B cell (primary cell): ENCODE measurements around the gene GYPC. TPM values are rescaled to one million over a fixed set of nuclear protein-coding genes. Genes with fewer than 3 reads are reported as not detected.
"Not testable (repeated sequence)": the region's sequence is repeated elsewhere in the genome, so short reads cannot be mapped to it uniquely, and the experiment has no call there.

Experiments
- ATAC-seq: fragments of 200-7000 bp; cut with Tn5 transposase; one replicate; pipeline ENCODE4 v1.10.0; 2021; ENCODE audit warnings: low read depth, mild to moderate bottlenecking, moderate number of reproducible peaks, moderate library complexity
- CTCF ChIA-PET: fragments of 350-600 bp; sonication (Branson Sonifier 250); formaldehyde crosslinking; loops from one replicate; lab custom pipeline; 2021; ENCODE audit warnings: antibody characterized with exemption, inconsistent platforms; lab: Charles Lee
- POLR2A ChIA-PET: fragments of 350-600 bp; sonication (Branson Sonifier 250); formaldehyde crosslinking; loops from one replicate; lab custom pipeline; 2021; ENCODE audit warnings: antibody characterized with exemption; lab: Charles Lee
- DNase-seq: peaks from one replicate; pipeline ENCODE4 v3.0.0; 2013
- H2AFZ ChIP-seq: 2 replicates; pipeline ENCODE4 v1.6.1; 2012; ENCODE audit warnings: mild to moderate bottlenecking, low read depth, low read length; ENCODE audit not compliant: insufficient read depth, poor library complexity, severe bottlenecking
- H3K27ac ChIP-seq, 2 donors: 1 replicate in 1 of 2; 2 replicates in 1 of 2; pipeline ENCODE4 v1.5.1; 2012 to 2013; ENCODE audit warnings: low read length in 2 of 2, mild to moderate bottlenecking in 2 of 2, moderate library complexity in 1 of 2
- H3K27me3 ChIP-seq, 4 experiments: fragments of 200-600 bp in 1 of 4; sonication (generic) in 1 of 4; replicated peaks in 1 of 4; 1 replicate in 2 of 4; 2 replicates in 2 of 4; pipeline versions ENCODE4 v1.6.1 to v1.7.0; 2013 to 2016; ENCODE audit warnings: low read length in 3 of 4, mild to moderate bottlenecking in 2 of 4, mixed read lengths in 1 of 4, moderate library complexity in 1 of 4; ENCODE audit not compliant: insufficient read depth in 4 of 4, control insufficient read depth in 3 of 4; ENCODE audit errors: control extremely low read depth in 1 of 4
- H3K36me3 ChIP-seq, 2 experiments: replicated peaks in 1 of 2; 1 replicate in 1 of 2; 2 replicates in 1 of 2; pipeline versions ENCODE4 v1.6.1 to v1.7.1; 2013; ENCODE audit warnings: low read length in 1 of 2; ENCODE audit not compliant: insufficient read depth in 2 of 2, control insufficient read depth in 1 of 2; ENCODE audit errors: control extremely low read depth in 1 of 2, extremely low read depth in 1 of 2
- H3K4me1 ChIP-seq, 2 donors: fragments of 200-600 bp in 1 of 2; sonication (generic) in 1 of 2; 1 replicate in 1 of 2; 2 replicates in 1 of 2; pipeline versions ENCODE4 v1.5.1 to v1.6.1; 2013 to 2017; ENCODE audit warnings: low read length in 2 of 2; ENCODE audit not compliant: control insufficient read depth in 2 of 2, insufficient read depth in 2 of 2
- H3K4me2 ChIP-seq: replicated peaks from 2 replicates; pipeline ENCODE3; 2012; ENCODE audit warnings: mild to moderate bottlenecking, low read depth, low read length; ENCODE audit not compliant: poor library complexity, severe bottlenecking
- H3K4me3 ChIP-seq, 5 experiments: fragments of 200-600 bp in 1 of 5; sonication (generic) in 1 of 5; 1 replicate in 3 of 5; 2 replicates in 2 of 5; pipeline versions ENCODE4 v1.5.1 to v1.7.0; 2011 to 2016; ENCODE audit warnings: low read length in 4 of 5, mild to moderate bottlenecking in 4 of 5, low read depth in 2 of 5, control low read depth in 1 of 5, moderate library complexity in 1 of 5; ENCODE audit not compliant: insufficient read depth in 1 of 5; ENCODE audit errors: control extremely low read depth in 1 of 5, extremely low read depth in 1 of 5
- H3K79me2 ChIP-seq: fragments of 200-600 bp; sonication (generic); one replicate; pipeline ENCODE4 v1.6.0; 2016; ENCODE audit warnings: low read length; ENCODE audit not compliant: control insufficient read depth, insufficient read depth
- H3K9ac ChIP-seq: fragments of 200-600 bp; sonication (generic); 2 replicates; pipeline ENCODE4 v1.6.1; 2017; ENCODE audit warnings: mild to moderate bottlenecking, low read length, moderate library complexity
- H3K9me3 ChIP-seq, 3 donors: one replicate each; pipeline versions ENCODE4 v1.6.1 to v1.7.1; 2013; ENCODE audit warnings: low read length in 2 of 3; ENCODE audit not compliant: control insufficient read depth in 2 of 3, insufficient read depth in 1 of 3; ENCODE audit errors: control extremely low read depth in 1 of 3
- H4K20me1 ChIP-seq: 2 replicates; pipeline ENCODE4 v1.6.0; 2012; ENCODE audit warnings: mild to moderate bottlenecking, low read length; ENCODE audit not compliant: insufficient read depth, control insufficient read depth, poor library complexity, severe bottlenecking
- H3K27ac Mint-ChIP-seq: one replicate; pipeline ENCODE4 v1.8.0; 2021; ENCODE audit warnings: mixed read lengths
- H3K27me3 Mint-ChIP-seq: one replicate; pipeline ENCODE4 v1.8.0; 2021; ENCODE audit warnings: mixed read lengths
- H3K4me1 Mint-ChIP-seq: one replicate; pipeline ENCODE4 v1.8.0; 2021; ENCODE audit warnings: mixed read lengths
- H3K4me3 Mint-ChIP-seq: one replicate; pipeline ENCODE4 v1.8.0; 2021; ENCODE audit warnings: mixed read lengths
- H3K9me3 Mint-ChIP-seq: one replicate; pipeline ENCODE4 v1.8.0; 2022; ENCODE audit warnings: mixed read lengths; ENCODE audit not compliant: insufficient read depth
- CTCF ChIP-seq: fragments of 200-600 bp; IDR thresholded peaks from one replicate; pipeline ENCODE4 v1.8.0; 2022; ENCODE audit warnings: antibody characterized with exemption, mild to moderate bottlenecking
- EZH2 ChIP-seq: IDR thresholded peaks from 2 replicates; pipeline ENCODE4 v1.6.1; 2012; ENCODE audit warnings: borderline replicate concordance, low read depth, mild to moderate bottlenecking, moderate library complexity, low read length; ENCODE audit not compliant: insufficient read depth, poor library complexity, severe bottlenecking
- WGBS: methylation state at CpG from one replicate; pipeline ENCODE4 v1.1.5; 2013; ENCODE audit warnings: missing lambda C conversion rate; ENCODE audit not compliant: insufficient coverage; 5-methylcytosine and 5-hydroxymethylcytosine counted together
- intact Hi-C: fragments of 100-400 bp; cut with micrococcal nuclease; formaldehyde crosslinking; loops from one replicate; pipeline ENCODE4 v1.10.0; 2022
- polyA plus RNA-seq: library from polyadenylated mRNA; depleted of rRNA; stranded (reverse); fragments of >200 nt; gene quantifications from 2 replicates; pipeline ENCODE4 v1.2.3, GENCODE V29; 2012
- total RNA-seq, 2 donors: library from RNA; stranded (reverse); fragments of 120-200 nt in 1 of 2; gene quantifications; 1 replicate in 1 of 2; 2 replicates in 1 of 2; pipeline versions ENCODE4 v1.2.3 to v1.2.4, GENCODE V29; 2013 to 2022

Gene GYPC
- total and polyA plus RNA-seq, 2 donors (not counting 1 experiment from before 2014, with no cell fraction given), result 48.8 to 111 TPM

- Histone ChIP-seq H3K9me3 (no peaks in the 10 kb centered on the region), H4K20me1 (no peaks in the 10 kb centered on the region), H2AFZ (no peak overlapping the region), H3K9ac (no peak overlapping the region), H3K27me3 (no peaks in the 10 kb centered on the region), H3K27ac (no peak overlapping the region), H3K4me3 (no peak overlapping the region), H3K4me2 (no peak overlapping the region), H3K4me1 (peaks cover 0 to 9% of the 10 kb centered on the region in 2 donors), H3K79me2 (no peaks in the 10 kb centered on the region), H3K36me3 (no peaks in the 10 kb centered on the region)
- Mint-ChIP-seq H3K4me1 (peaks cover 6% of the 10 kb centered on the region), H3K9me3 (no peaks in the 10 kb centered on the region), H3K4me3 (no peak overlapping the region), H3K27me3 (peaks cover 10% of the 10 kb centered on the region), H3K27ac (no peak overlapping the region)
- ChIA-PET POLR2A (no interaction called here), CTCF (no interaction called here)
- WGBS, result 75% methylated on average over 5 of the region's 5 CpGs
- DNase-seq (no peak), ATAC-seq (no peak)
- intact Hi-C loops, result no loop called here
- TF ChIP-seq EZH2 (no peak), CTCF (no peak)
These were observed 59.8 kb downstream of the GYPC start for GRCh38 chr2:126715576-126716406.

- H3K36me3 ChIP-seq, H3K4me3 ChIP-seq, H3K9ac ChIP-seq, POLR2A ChIA-PET, H3K27ac Mint-ChIP-seq, intact Hi-C loops, DNase-seq, H3K9me3 Mint-ChIP-seq, H3K79me2 ChIP-seq, H3K27ac ChIP-seq, H3K9me3 ChIP-seq, H2AFZ ChIP-seq, ATAC-seq, CTCF ChIA-PET, H3K4me2 ChIP-seq, H3K4me1 Mint-ChIP-seq, H3K4me3 Mint-ChIP-seq, H3K4me1 ChIP-seq, H3K27me3 ChIP-seq, H4K20me1 ChIP-seq: not testable (repeated sequence)
- 98% methylated on average over 4 of the region's 10 CpGs for WGBS
- H3K27me3 Mint-ChIP-seq, result peaks cover 19% of the 10 kb centered on the region
These were observed 61.3 kb downstream of the GYPC start for GRCh38 chr2:126717277-126717676.
